HepG2 (cell line): ENCODE measurements around the gene TADA1. TPM values are rescaled to one million over a fixed set of nuclear protein-coding genes. Genes with fewer than 3 reads are reported as not detected.

Source experiments
- BCL3 ChIP-seq: sonication (generic); formaldehyde crosslinking; IDR thresholded peaks from 2 replicates; pipeline ENCODE4 v1.5.1; 2020; ENCODE audit warnings: mild to moderate bottlenecking, missing genetic modification reagents, moderate library complexity
- DR1 ChIP-seq: sonication (generic); formaldehyde crosslinking; IDR thresholded peaks from 2 replicates; pipeline ENCODE4 v1.8.0; 2021; ENCODE audit warnings: mild to moderate bottlenecking, missing genetic modification reagents, inconsistent platforms
- FLYWCH1 ChIP-seq: sonication (generic); formaldehyde crosslinking; IDR thresholded peaks from 2 replicates; pipeline ENCODE4 v1.8.1; 2023; ENCODE audit warnings: mild to moderate bottlenecking, missing genetic modification reagents
- FOXP4 ChIP-seq: sonication (generic); formaldehyde crosslinking; IDR thresholded peaks from 2 replicates; pipeline ENCODE4 v1.4.0; 2020; ENCODE audit warnings: missing genetic modification reagents
- RAD51 ChIP-seq: fragments of 450-650 bp; IDR thresholded peaks from 2 replicates; pipeline ENCODE4 v1.6.1; 2016; ENCODE audit warnings: borderline replicate concordance
- SAP130 ChIP-seq: IDR thresholded peaks from 2 replicates; pipeline ENCODE4 v1.6.1; 2016; ENCODE audit warnings: low read depth
- TARDBP ChIP-seq: sonication (generic); formaldehyde crosslinking; IDR thresholded peaks from 2 replicates; pipeline ENCODE4 v1.8.0; 2022; ENCODE audit warnings: mild to moderate bottlenecking, missing genetic modification reagents
- TEAD2 ChIP-seq: sonication (generic); formaldehyde crosslinking; IDR thresholded peaks from 2 replicates; pipeline ENCODE4 v1.9.0; 2021; ENCODE audit warnings: missing genetic modification reagents
- ZBED4 ChIP-seq: sonication (generic); formaldehyde crosslinking; IDR thresholded peaks from 2 replicates; pipeline ENCODE4 v1.4.0; 2020; ENCODE audit warnings: missing genetic modification reagents, borderline replicate concordance
- ZFX ChIP-seq: sonication (generic); formaldehyde crosslinking; IDR thresholded peaks from 2 replicates; pipeline ENCODE4 v1.4.0; 2020; ENCODE audit warnings: mild to moderate bottlenecking, low read depth, missing genetic modification reagents, moderate library complexity
- ZNF468 ChIP-seq: sonication (generic); formaldehyde crosslinking; IDR thresholded peaks from 2 replicates; pipeline ENCODE4 v1.8.0; 2022; ENCODE audit warnings: mild to moderate bottlenecking, moderate library complexity, missing genetic modification reagents
- ZNF605 ChIP-seq: sonication (generic); formaldehyde crosslinking; IDR thresholded peaks from 2 replicates; pipeline ENCODE4 v1.8.0; 2022; ENCODE audit warnings: mild to moderate bottlenecking, missing genetic modification reagents
- ZNF879 ChIP-seq: sonication (generic); formaldehyde crosslinking; IDR thresholded peaks from 2 replicates; pipeline ENCODE4 v1.8.1; 2023; ENCODE audit warnings: missing genetic modification reagents
- polyA plus RNA-seq, 8 experiments: library from polyadenylated mRNA; depleted of rRNA in 3 of 8; stranded (reverse) in 7 of 8; unstranded in 1 of 8; fragments of >200 nt; fragmentation: Illumina TruSeq in 4 of 8; extraction: Trizol in 4 of 8; gene quantifications; 2 replicates each; pipeline versions ENCODE4 v1.2.1 to v1.2.3, GENCODE V29; 2011 to 2016; ENCODE audit warnings: low read depth in 4 of 8, missing spikeins in 1 of 8, mixed read lengths in 1 of 8; ENCODE audit not compliant: insufficient read depth in 1 of 8
- total RNA-seq, 5 experiments: library from RNA; depleted of rRNA; stranded (reverse); fragments of >200 nt; fragmentation: Illumina TruSeq; extraction: Trizol; gene quantifications; 2 replicates each; pipeline ENCODE4 v1.2.3, GENCODE V29; 2016; ENCODE audit warnings: low read depth in 1 of 5
- TF ChIP-seq, protein P1 (sequence below): IDR thresholded peaks from 2 replicates; pipeline ENCODE4 v1.6.1; 2012; ENCODE audit warnings: low read length, improper control_type of control experiment
- TF ChIP-seq, protein P2 (sequence below): sonication (generic); formaldehyde crosslinking; IDR thresholded peaks from 2 replicates; pipeline ENCODE4 v1.8.1; 2023; ENCODE audit warnings: mild to moderate bottlenecking, missing genetic modification reagents

The TADA1 gene
- total and polyA plus RNA-seq, 2 of the 13 experiments (the other 11 are each of a cell fraction or from before 2014, with no cell fraction given) = 28.3 to 29.1 TPM

DNA sequence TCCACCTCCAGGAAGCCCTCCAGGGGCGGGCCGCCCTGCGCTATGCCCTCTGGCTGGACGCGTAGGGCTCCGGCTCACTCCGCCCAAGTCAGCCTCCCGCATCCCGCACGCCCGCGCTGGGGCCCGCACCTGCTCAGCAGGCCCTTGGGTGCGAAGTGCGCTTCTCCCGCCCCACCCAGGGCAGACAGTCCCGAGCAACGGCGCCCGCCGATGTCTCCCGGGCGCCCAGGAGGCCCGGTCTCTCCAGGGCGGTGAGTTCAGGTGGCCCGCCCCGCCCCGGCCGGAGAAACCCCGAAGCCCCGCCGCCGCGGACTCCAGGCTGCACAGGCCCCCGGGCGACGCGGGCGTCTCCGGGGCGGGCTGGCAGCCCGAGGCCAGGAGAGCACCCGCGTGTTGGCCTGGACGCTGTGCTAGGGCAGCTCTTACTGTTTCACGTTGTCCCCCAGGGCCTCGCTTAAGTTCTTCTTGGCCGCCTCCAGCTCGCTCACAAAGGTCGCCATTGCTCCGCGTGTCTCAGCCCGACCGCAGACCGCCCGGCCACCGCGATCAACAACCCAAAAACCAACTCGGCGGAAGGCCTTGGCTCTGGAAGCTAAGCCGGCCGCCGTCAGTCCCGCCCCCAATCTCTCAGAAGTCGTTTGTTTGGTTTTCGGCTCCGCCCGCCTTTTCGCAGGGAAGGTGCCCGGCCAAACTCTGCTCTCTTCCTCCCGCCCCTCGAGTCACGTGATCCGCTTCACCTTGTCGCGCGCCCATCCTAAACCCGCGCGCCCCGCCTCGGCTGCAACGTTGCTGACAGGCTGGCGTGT lies at the start of gene TADA1 (continued):
- TF ChIP-seq, protein P1, sequence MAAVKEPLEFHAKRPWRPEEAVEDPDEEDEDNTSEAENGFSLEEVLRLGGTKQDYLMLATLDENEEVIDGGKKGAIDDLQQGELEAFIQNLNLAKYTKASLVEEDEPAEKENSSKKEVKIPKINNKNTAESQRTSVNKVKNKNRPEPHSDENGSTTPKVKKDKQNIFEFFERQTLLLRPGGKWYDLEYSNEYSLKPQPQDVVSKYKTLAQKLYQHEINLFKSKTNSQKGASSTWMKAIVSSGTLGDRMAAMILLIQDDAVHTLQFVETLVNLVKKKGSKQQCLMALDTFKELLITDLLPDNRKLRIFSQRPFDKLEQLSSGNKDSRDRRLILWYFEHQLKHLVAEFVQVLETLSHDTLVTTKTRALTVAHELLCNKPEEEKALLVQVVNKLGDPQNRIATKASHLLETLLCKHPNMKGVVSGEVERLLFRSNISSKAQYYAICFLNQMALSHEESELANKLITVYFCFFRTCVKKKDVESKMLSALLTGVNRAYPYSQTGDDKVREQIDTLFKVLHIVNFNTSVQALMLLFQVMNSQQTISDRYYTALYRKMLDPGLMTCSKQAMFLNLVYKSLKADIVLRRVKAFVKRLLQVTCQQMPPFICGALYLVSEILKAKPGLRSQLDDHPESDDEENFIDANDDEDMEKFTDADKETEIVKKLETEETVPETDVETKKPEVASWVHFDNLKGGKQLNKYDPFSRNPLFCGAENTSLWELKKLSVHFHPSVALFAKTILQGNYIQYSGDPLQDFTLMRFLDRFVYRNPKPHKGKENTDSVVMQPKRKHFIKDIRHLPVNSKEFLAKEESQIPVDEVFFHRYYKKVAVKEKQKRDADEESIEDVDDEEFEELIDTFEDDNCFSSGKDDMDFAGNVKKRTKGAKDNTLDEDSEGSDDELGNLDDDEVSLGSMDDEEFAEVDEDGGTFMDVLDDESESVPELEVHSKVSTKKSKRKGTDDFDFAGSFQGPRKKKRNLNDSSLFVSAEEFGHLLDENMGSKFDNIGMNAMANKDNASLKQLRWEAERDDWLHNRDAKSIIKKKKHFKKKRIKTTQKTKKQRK = no peak
- TF ChIP-seq ZBED4 (CRISPR knock-in tag) (peak; percentile 51; the same call in 1 of the 2 replicates), ZNF468 (CRISPR knock-in tag) (no peak), TEAD2 (CRISPR knock-in tag) (peak; percentile 54; the same call in 1 of the 2 replicates), BCL3 (CRISPR knock-in tag) (0 out of 2 replicates have a peak, but pooled peaks have one; percentile 44), SAP130 (peak; percentile 90), DR1 (no peak), TARDBP (peak; percentile 27; the same call in 1 of the 2 replicates), RAD51 (peak; percentile 99), ZNF879 (0 out of 2 replicates have a peak, but pooled peaks have one; percentile 46), ZFX (CRISPR knock-in tag) (peak; percentile 96), FLYWCH1 (no peak), FOXP4 (CRISPR knock-in tag) (peak; percentile 46; the same call in 1 of the 2 replicates), ZNF605 (CRISPR knock-in tag) (peak; percentile 64)
- TF ChIP-seq, protein P2, sequence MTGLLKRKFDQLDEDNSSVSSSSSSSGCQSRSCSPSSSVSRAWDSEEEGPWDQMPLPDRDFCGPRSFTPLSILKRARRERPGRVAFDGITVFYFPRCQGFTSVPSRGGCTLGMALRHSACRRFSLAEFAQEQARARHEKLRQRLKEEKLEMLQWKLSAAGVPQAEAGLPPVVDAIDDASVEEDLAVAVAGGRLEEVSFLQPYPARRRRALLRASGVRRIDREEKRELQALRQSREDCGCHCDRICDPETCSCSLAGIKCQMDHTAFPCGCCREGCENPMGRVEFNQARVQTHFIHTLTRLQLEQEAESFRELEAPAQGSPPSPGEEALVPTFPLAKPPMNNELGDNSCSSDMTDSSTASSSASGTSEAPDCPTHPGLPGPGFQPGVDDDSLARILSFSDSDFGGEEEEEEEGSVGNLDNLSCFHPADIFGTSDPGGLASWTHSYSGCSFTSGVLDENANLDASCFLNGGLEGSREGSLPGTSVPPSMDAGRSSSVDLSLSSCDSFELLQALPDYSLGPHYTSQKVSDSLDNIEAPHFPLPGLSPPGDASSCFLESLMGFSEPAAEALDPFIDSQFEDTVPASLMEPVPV (CRISPR knock-in tag) = 0 out of 2 replicates have a peak, but pooled peaks have one; percentile 38
